ENCODE results near the gene PTPRJ. TPM values are rescaled to one million over a fixed set of nuclear protein-coding genes. Genes with fewer than 3 reads are reported as not detected.
"Not testable (repeated sequence)": the region's sequence is repeated elsewhere in the genome, so short reads cannot be mapped to it uniquely, and the experiment has no call there.

PTPRJ gene
- total and polyA plus RNA-seq, 2 experiments from 2014 or later, result 4.5 to 9.5 TPM

GRCh38 chr11:48022445-48022844 is 42.1 kb downstream of the PTPRJ start:
- no peaks in the 10 kb centered on the region for H3K4me1 ChIP-seq (ENCODE audit: insufficient read depth)
- H3K9ac ChIP-seq, result no peak overlapping the region
- H3K36me3 ChIP-seq (ENCODE audit: low read depth), result no peaks in the 10 kb centered on the region
- H3K4me2 ChIP-seq (ENCODE audit: unreplicated experiment), result no peak overlapping the region
- H3F3A ChIP-seq (ENCODE audit: insufficient read depth), result no peaks in the 10 kb centered on the region
- no peak for DNase-seq
- no peak overlapping the region for H3K4me3 ChIP-seq
- H4K20me1 ChIP-seq (ENCODE audit: insufficient read depth), result no peaks in the 10 kb centered on the region
- 81 to 93% methylated on average over 4 of the region's 4 CpGs for WGBS, 2 experiments (ENCODE audit: low coverage in 1 of 2, low lambda C conversion rate in 2 of 2, missing lambda C conversion rate in 2 of 2)
- H3K27ac ChIP-seq, result no peak overlapping the region
- H3K9me2 ChIP-seq (ENCODE audit: insufficient read depth), result no peaks in the 10 kb centered on the region
- peaks cover 94% of the 10 kb centered on the region for H3K79me2 ChIP-seq (ENCODE audit: insufficient read depth)
- TF ChIP-seq EZH2 (IDR thresholded peaks at IDR 0.05; ENCODE audit: insufficient read depth, poor library complexity, severe bottlenecking) (no peak), EZH2phosphoT487 (IDR thresholded peaks at IDR 0.05; ENCODE audit: insufficient read depth, low read depth) (no peak)
- H2AFZ ChIP-seq, result no peak overlapping the region
- in situ Hi-C loops (cut with MboI), result no loop called here
- H3K9me3 ChIP-seq (ENCODE audit: low read depth), result no peaks in the 10 kb centered on the region
- H3K27me3 ChIP-seq (replicated peaks; ENCODE audit: insufficient read depth), result no peaks in the 10 kb centered on the region

GRCh38 chr11:48023608-48024007 is 43.2 kb downstream of the PTPRJ start:
- H4K20me1 ChIP-seq (ENCODE audit: insufficient read depth); in situ Hi-C loops (cut with MboI); H3K9me3 ChIP-seq (ENCODE audit: low read depth); H3F3A ChIP-seq (ENCODE audit: insufficient read depth); H3K9me2 ChIP-seq (ENCODE audit: insufficient read depth); H3K4me2 ChIP-seq (ENCODE audit: unreplicated experiment); H3K9ac ChIP-seq; H2AFZ ChIP-seq; H3K27me3 ChIP-seq (replicated peaks; ENCODE audit: insufficient read depth); H3K4me1 ChIP-seq (ENCODE audit: insufficient read depth); H3K36me3 ChIP-seq (ENCODE audit: low read depth); DNase-seq; H3K4me3 ChIP-seq; H3K27ac ChIP-seq: not testable (repeated sequence)
- 97 to 98% methylated on average over 7 of the region's 7 CpGs for WGBS, 2 experiments (ENCODE audit: low coverage in 1 of 2, low lambda C conversion rate in 2 of 2, missing lambda C conversion rate in 2 of 2)
- H3K79me2 ChIP-seq (ENCODE audit: insufficient read depth), result peaks cover 93% of the 10 kb centered on the region

- no peaks in the 10 kb centered on the region for H3F3A ChIP-seq (ENCODE audit: insufficient read depth)
- H3K36me3 ChIP-seq (ENCODE audit: low read depth), result no peaks in the 10 kb centered on the region
- H3K4me1 ChIP-seq (ENCODE audit: insufficient read depth), result no peaks in the 10 kb centered on the region
- peaks cover 93% of the 10 kb centered on the region for H3K79me2 ChIP-seq (ENCODE audit: insufficient read depth)
- H3K9me2 ChIP-seq (ENCODE audit: insufficient read depth), result no peaks in the 10 kb centered on the region
- H3K27ac ChIP-seq, result no peak overlapping the region
- TF ChIP-seq EZH2phosphoT487 (IDR thresholded peaks at IDR 0.05; ENCODE audit: insufficient read depth, low read depth) (no peak), EZH2 (IDR thresholded peaks at IDR 0.05; ENCODE audit: insufficient read depth, poor library complexity, severe bottlenecking) (no peak)
- no peak overlapping the region for H3K9ac ChIP-seq
- DNase-seq, result no peak
- no peak overlapping the region for H3K4me2 ChIP-seq (ENCODE audit: unreplicated experiment)
- WGBS, 2 experiments (ENCODE audit: low coverage in 1 of 2, low lambda C conversion rate in 2 of 2, missing lambda C conversion rate in 2 of 2), result 89 to 95% methylated on average over 5 of the region's 5 CpGs
- no peaks in the 10 kb centered on the region for H3K9me3 ChIP-seq (ENCODE audit: low read depth)
- H2AFZ ChIP-seq, result no peak overlapping the region
- in situ Hi-C loops (cut with MboI), result no loop called here
- H3K27me3 ChIP-seq (replicated peaks; ENCODE audit: insufficient read depth), result no peaks in the 10 kb centered on the region
- no peak overlapping the region for H3K4me3 ChIP-seq
- no peaks in the 10 kb centered on the region for H4K20me1 ChIP-seq (ENCODE audit: insufficient read depth)
These were observed 44.3 kb downstream of the PTPRJ start for GRCh38 chr11:48024635-48025071.

GRCh38 chr11:48025293-48025983 is 45.1 kb downstream of the PTPRJ start:
- Histone ChIP-seq H3F3A (ENCODE audit: insufficient read depth) (no peaks in the 10 kb centered on the region), H3K9me3 (ENCODE audit: low read depth) (no peaks in the 10 kb centered on the region), H3K4me1 (ENCODE audit: insufficient read depth) (no peaks in the 10 kb centered on the region; the same call in 1 of the 2 replicates), H3K4me3 (no peak overlapping the region), H3K9ac (no peak overlapping the region), H4K20me1 (ENCODE audit: insufficient read depth) (no peaks in the 10 kb centered on the region), H3K79me2 (ENCODE audit: insufficient read depth) (peaks cover 93% of the 10 kb centered on the region), H3K4me2 (ENCODE audit: unreplicated experiment) (no peak overlapping the region), H3K9me2 (ENCODE audit: insufficient read depth) (no peaks in the 10 kb centered on the region), H2AFZ (no peak overlapping the region), H3K27me3 (replicated peaks; ENCODE audit: insufficient read depth) (no peaks in the 10 kb centered on the region), H3K36me3 (ENCODE audit: low read depth) (no peaks in the 10 kb centered on the region), H3K27ac (no peak overlapping the region)
- TF ChIP-seq EZH2phosphoT487 (IDR thresholded peaks at IDR 0.05; ENCODE audit: insufficient read depth, low read depth) (no peak), EZH2 (IDR thresholded peaks at IDR 0.05; ENCODE audit: insufficient read depth, poor library complexity, severe bottlenecking) (no peak)
- WGBS, 2 experiments (ENCODE audit: low coverage in 1 of 2, low lambda C conversion rate in 2 of 2, missing lambda C conversion rate in 2 of 2), result 95 to 98% methylated on average over 9 of the region's 9 CpGs
- in situ Hi-C loops (cut with MboI), result no loop called here
- no peak for DNase-seq

- no peaks in the 10 kb centered on the region; the same call in 1 of the 2 replicates for H3K4me1 ChIP-seq (ENCODE audit: insufficient read depth)
- H2AFZ ChIP-seq, result no peak overlapping the region
- no peaks in the 10 kb centered on the region for H4K20me1 ChIP-seq (ENCODE audit: insufficient read depth)
- H3K9me3 ChIP-seq (ENCODE audit: low read depth), result no peaks in the 10 kb centered on the region
- TF ChIP-seq EZH2 (IDR thresholded peaks at IDR 0.05; ENCODE audit: insufficient read depth, poor library complexity, severe bottlenecking) (no peak), EZH2phosphoT487 (IDR thresholded peaks at IDR 0.05; ENCODE audit: insufficient read depth, low read depth) (no peak)
- peak; percentile 35 for DNase-seq
- H3K4me2 ChIP-seq (ENCODE audit: unreplicated experiment), result no peak overlapping the region
- WGBS, 2 experiments (ENCODE audit: low coverage in 1 of 2, low lambda C conversion rate in 2 of 2, missing lambda C conversion rate in 2 of 2), result 94 to 97% methylated on average over 3 of the region's 3 CpGs
- no peaks in the 10 kb centered on the region for H3F3A ChIP-seq (ENCODE audit: insufficient read depth)
- in situ Hi-C loops (cut with MboI), result no loop called here
- H3K27me3 ChIP-seq (replicated peaks; ENCODE audit: insufficient read depth), result no peaks in the 10 kb centered on the region
- H3K9me2 ChIP-seq (ENCODE audit: insufficient read depth), result no peaks in the 10 kb centered on the region
- peaks cover 92% of the 10 kb centered on the region for H3K79me2 ChIP-seq (ENCODE audit: insufficient read depth)
- no peak overlapping the region for H3K4me3 ChIP-seq
- no peak overlapping the region for H3K9ac ChIP-seq
- no peak overlapping the region for H3K27ac ChIP-seq
- H3K36me3 ChIP-seq (ENCODE audit: low read depth), result no peaks in the 10 kb centered on the region
These were observed 45.6 kb downstream of the PTPRJ start for GRCh38 chr11:48025984-48026340.
